Ishikawa (cell line): Measurements from ENCODE around the gene SNAPIN.

Source experiments
- CEBPB ChIP-seq: IDR thresholded peaks from 2 replicates; pipeline ENCODE4 v1.6.1; 2012
- CREB1 ChIP-seq: IDR thresholded peaks from 2 replicates; pipeline ENCODE4 v1.6.1; 2012; ENCODE audit warnings: low read depth
- EGR1 ChIP-seq: IDR thresholded peaks from 2 replicates; pipeline ENCODE4 v1.6.1; 2012
- EP300 ChIP-seq: IDR thresholded peaks from 2 replicates; pipeline ENCODE4 v1.6.1; 2012; ENCODE audit warnings: borderline replicate concordance
- FOXM1 ChIP-seq: IDR thresholded peaks from 2 replicates; pipeline ENCODE4 v1.6.1; 2012; ENCODE audit warnings: low read depth, borderline replicate concordance
- NFIC ChIP-seq: IDR thresholded peaks from 2 replicates; pipeline ENCODE4 v1.6.1; 2012
- RAD21 ChIP-seq: IDR thresholded peaks from 2 replicates; pipeline ENCODE4 v1.6.1; 2012; ENCODE audit warnings: low read depth
- REST ChIP-seq: IDR thresholded peaks from 2 replicates; pipeline ENCODE4 v1.6.1; 2012; ENCODE audit warnings: low read depth, mild to moderate bottlenecking
- TAF1 ChIP-seq: IDR thresholded peaks from 2 replicates; pipeline ENCODE4 v1.6.1; 2012; ENCODE audit warnings: low read depth, mild to moderate bottlenecking
- TCF12 ChIP-seq: IDR thresholded peaks from 2 replicates; pipeline ENCODE4 v1.6.1; 2012; ENCODE audit warnings: low read depth
- TEAD4 ChIP-seq: IDR thresholded peaks from 2 replicates; pipeline ENCODE4 v1.6.1; 2012
- USF1 ChIP-seq: IDR thresholded peaks from 2 replicates; pipeline ENCODE4 v1.6.1; 2012
- YY1 ChIP-seq: IDR thresholded peaks from 2 replicates; pipeline ENCODE4 v1.6.1; 2012; ENCODE audit warnings: low read depth
- ZBTB7A ChIP-seq: IDR thresholded peaks from 2 replicates; pipeline ENCODE4 v1.6.1; 2012; ENCODE audit warnings: low read depth
- TF ChIP-seq, protein P1 (sequence below): IDR thresholded peaks from 2 replicates; pipeline ENCODE4 v1.6.1; 2012

SNAPIN gene

GRCh38 chr1:153685544-153686340, 27.2 kb downstream of the SNAPIN start:
- TF ChIP-seq FOXM1: no peak
- no peak for TF ChIP-seq CEBPB
- no peak for TF ChIP-seq USF1
- no peak for TF ChIP-seq TEAD4
- no peak for TF ChIP-seq NFIC
- TF ChIP-seq YY1: no peak
- TF ChIP-seq EGR1: no peak
- no peak for TF ChIP-seq ZBTB7A
- no peak for TF ChIP-seq TCF12
- TF ChIP-seq CREB1: no peak
- TF ChIP-seq TAF1: no peak
- TF ChIP-seq, protein P1, sequence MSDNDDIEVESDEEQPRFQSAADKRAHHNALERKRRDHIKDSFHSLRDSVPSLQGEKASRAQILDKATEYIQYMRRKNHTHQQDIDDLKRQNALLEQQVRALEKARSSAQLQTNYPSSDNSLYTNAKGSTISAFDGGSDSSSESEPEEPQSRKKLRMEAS: no peak

DNA sequence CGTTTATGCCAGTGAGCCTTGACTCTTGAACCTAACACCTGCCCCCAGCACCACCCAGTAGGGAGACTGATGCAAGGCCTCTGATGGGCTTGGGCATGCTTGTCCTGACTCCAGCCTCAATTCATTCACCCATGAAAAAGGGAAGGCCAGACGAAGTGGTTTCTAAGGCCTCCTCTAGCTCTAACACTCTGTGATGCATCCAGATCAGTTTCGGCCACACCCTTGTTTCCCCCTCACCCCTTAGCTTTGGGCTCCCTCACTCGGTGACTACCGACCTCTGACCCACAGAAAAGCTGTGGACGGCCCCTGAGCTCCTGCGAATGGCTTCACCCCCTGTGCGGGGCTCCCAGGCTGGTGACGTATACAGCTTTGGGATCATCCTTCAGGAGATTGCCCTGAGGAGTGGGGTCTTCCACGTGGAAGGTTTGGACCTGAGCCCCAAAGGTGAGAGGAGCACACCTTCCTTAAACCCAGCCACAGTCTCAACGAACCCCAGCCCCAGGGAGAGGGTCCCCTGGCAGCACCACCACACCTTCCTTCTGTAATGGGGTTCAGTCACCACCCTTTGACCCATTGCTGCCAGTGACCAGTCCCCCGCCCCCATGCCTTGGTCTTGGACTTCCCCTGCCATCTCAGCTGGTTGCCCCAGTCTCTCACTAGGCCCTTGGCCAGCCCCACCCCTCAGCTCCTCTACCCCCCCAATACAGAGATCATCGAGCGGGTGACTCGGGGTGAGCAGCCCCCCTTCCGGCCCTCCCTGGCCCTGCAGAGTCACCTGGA, 29.0 kb downstream of the SNAPIN start:
- no peak for TF ChIP-seq RAD21

DNA sequence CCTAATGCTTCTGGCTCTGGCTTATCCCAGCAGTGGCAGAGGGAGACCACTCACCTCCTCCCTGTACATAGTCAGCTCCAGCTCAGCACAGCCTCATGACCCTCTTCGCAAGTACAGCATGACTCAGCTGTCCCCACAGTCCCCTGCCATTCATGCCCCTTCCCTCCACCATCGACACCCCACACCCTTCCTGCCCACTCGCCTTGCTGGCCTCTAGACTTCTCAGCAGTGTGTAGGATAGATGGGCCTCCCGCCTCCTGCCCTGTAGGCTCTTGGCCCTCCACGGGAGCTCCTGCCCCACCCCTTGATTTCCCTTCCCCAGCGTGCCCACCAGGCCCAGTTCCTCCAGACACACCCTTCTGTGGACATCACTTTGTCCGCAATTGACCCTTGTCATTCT, 29.8 kb downstream of the SNAPIN start:
- no peak for TF ChIP-seq CEBPB
- TF ChIP-seq ZBTB7A: no peak
- no peak for TF ChIP-seq EGR1
- TF ChIP-seq, protein P1: no peak
- no peak for TF ChIP-seq TCF12
- TF ChIP-seq USF1: no peak
- TF ChIP-seq TEAD4: no peak
- no peak for TF ChIP-seq NFIC
- no peak for TF ChIP-seq FOXM1
- no peak for TF ChIP-seq EP300
- no peak for TF ChIP-seq CREB1
- TF ChIP-seq REST: no peak
- TF ChIP-seq TAF1: no peak
- TF ChIP-seq RAD21: no peak
- TF ChIP-seq YY1: no peak

DNA sequence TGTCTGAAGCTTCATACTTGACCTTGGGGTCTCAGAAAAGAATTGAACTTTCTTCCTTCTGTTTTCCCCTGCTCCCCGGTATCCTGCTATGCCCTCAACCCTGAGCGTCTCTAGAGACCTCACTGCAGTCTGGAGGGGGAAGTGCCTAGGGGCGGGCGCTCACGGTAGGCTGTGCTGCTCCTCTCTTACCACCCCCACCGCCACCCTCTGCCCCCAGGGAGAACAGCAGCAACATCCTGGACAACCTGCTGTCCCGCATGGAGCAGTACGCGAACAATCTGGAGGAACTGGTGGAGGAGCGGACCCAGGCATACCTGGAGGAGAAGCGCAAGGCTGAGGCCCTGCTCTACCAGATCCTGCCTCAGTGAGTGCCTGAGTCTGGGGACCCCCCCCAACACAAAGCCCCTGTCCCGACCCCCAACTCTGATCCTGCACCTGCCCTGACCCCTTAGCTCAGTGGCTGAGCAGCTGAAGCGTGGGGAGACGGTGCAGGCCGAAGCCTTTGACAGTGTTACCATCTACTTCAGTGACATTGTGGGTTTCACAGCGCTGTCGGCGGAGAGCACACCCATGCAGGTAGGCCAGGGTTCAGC, 30.3 kb downstream of the SNAPIN start:
- TF ChIP-seq TAF1: no peak
- no peak for TF ChIP-seq ZBTB7A
- TF ChIP-seq, protein P1: no peak
- no peak for TF ChIP-seq NFIC
- TF ChIP-seq RAD21: no peak
- TF ChIP-seq TEAD4: no peak
- TF ChIP-seq EGR1: no peak
- no peak for TF ChIP-seq USF1
- TF ChIP-seq CREB1: no peak
- no peak for TF ChIP-seq REST
- TF ChIP-seq CEBPB: no peak
- TF ChIP-seq EP300: no peak
- TF ChIP-seq YY1: no peak
- TF ChIP-seq FOXM1: no peak
